AG20443 (cell line): ENCODE results near the gene BACE1-AS.
A peak's percentile ranks its signal among the peaks of the same experiment; 100 is the strongest.

Source experiments
- DNase-seq: peaks from one replicate; pipeline ENCODE4 v3.0.0; 2012; ENCODE audit warnings: low spot score, mixed read lengths

Gene BACE1-AS

GRCh38 chr11:117292616-117293015 lies 1.5 kb downstream of the BACE1-AS start:
- no peak for DNase-seq

- no peak for DNase-seq
These were observed 4.4 kb downstream of the BACE1-AS start for GRCh38 chr11:117295438-117296137.

- DNase-seq, result no peak
These were observed 5.7 kb downstream of the BACE1-AS start for GRCh38 chr11:117296881-117297280.

GRCh38 chr11:117298195-117298594 lies 7.0 kb downstream of the BACE1-AS start:
- no peak for DNase-seq

- DNase-seq, result peak; percentile 3
These were observed 8.5 kb downstream of the BACE1-AS start for GRCh38 chr11:117299351-117300282.

- peak; percentile 37 for DNase-seq
These were observed 9.1 kb downstream of the BACE1-AS start for GRCh38 chr11:117300283-117300663.

- DNase-seq, result no peak
These were observed 9.6 kb downstream of the BACE1-AS start for GRCh38 chr11:117300773-117301172.

GRCh38 chr11:117302228-117302627 lies 11.1 kb downstream of the BACE1-AS start:
- no peak for DNase-seq

GRCh38 chr11:117303101-117303500 lies 12.0 kb downstream of the BACE1-AS start:
- DNase-seq, result no peak

GRCh38 chr11:117303646-117304315 lies 12.6 kb downstream of the BACE1-AS start:
- DNase-seq, result no peak

GRCh38 chr11:117305145-117305544 lies 14.0 kb downstream of the BACE1-AS start:
- DNase-seq, result no peak

GRCh38 chr11:117309310-117309709 lies 18.2 kb downstream of the BACE1-AS start:
- DNase-seq, result no peak

GRCh38 chr11:117313091-117313490 lies 21.9 kb downstream of the BACE1-AS start:
- DNase-seq, result no peak

- DNase-seq, result no peak
These were observed 23.0 kb downstream of the BACE1-AS start for GRCh38 chr11:117313828-117314768.

GRCh38 chr11:117314840-117315239 lies 23.7 kb downstream of the BACE1-AS start:
- DNase-seq, result no peak

GRCh38 chr11:117315285-117316196 lies 24.4 kb downstream of the BACE1-AS start:
- DNase-seq, result peak; percentile 51

GRCh38 chr11:117316197-117316961 lies 25.2 kb downstream of the BACE1-AS start, which contains the start of gene BACE1:
Gene BACE1, minus strand, starts transcription at chr11:117316256. Its CDS starts 461 bp downstream, at chr11:117315795.
- peak; percentile 94 for DNase-seq

- DNase-seq, result no peak
These were observed 27.6 kb downstream of the BACE1-AS start for GRCh38 chr11:117318738-117319137.

- DNase-seq, result no peak
These were observed 28.2 kb downstream of the BACE1-AS start for GRCh38 chr11:117319214-117319840.
